22Rv1 (cell line): ENCODE measurements around the gene C6orf89.

Experiments
- ZFX ChIP-seq: fragments of 450-650 bp; IDR thresholded peaks from 2 replicates; pipeline ENCODE4 v1.6.1; 2017; ENCODE audit warnings: antibody characterized with exemption, borderline replicate concordance
- TF ChIP-seq, protein P1 (sequence below): fragments of 450-650 bp; IDR thresholded peaks from 2 replicates; pipeline ENCODE4 v1.5.1; 2017; ENCODE audit warnings: mild to moderate bottlenecking

- TF ChIP-seq, protein P1, sequence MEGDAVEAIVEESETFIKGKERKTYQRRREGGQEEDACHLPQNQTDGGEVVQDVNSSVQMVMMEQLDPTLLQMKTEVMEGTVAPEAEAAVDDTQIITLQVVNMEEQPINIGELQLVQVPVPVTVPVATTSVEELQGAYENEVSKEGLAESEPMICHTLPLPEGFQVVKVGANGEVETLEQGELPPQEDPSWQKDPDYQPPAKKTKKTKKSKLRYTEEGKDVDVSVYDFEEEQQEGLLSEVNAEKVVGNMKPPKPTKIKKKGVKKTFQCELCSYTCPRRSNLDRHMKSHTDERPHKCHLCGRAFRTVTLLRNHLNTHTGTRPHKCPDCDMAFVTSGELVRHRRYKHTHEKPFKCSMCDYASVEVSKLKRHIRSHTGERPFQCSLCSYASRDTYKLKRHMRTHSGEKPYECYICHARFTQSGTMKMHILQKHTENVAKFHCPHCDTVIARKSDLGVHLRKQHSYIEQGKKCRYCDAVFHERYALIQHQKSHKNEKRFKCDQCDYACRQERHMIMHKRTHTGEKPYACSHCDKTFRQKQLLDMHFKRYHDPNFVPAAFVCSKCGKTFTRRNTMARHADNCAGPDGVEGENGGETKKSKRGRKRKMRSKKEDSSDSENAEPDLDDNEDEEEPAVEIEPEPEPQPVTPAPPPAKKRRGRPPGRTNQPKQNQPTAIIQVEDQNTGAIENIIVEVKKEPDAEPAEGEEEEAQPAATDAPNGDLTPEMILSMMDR = no peak
- no peak for TF ChIP-seq ZFX
Measured at GRCh38 chr6:36874443-36875249, 11.1 kb upstream of the C6orf89 start, which contains the start of gene PPIL1.
